Caki2 (cell line): Measurements from ENCODE around the gene KRTAP4-12. TPM values are rescaled to one million over a fixed set of nuclear protein-coding genes. Genes with fewer than 3 reads are reported as not detected.
"Not testable (repeated sequence)": the region's sequence is repeated elsewhere in the genome, so short reads cannot be mapped to it uniquely, and the experiment has no call there.

ENCODE experiments used
- DNase-seq: peaks from one replicate; pipeline ENCODE4 v3.0.0-alpha.2; 2015; ENCODE audit warnings: low read depth
- in situ Hi-C: cut with HindIII; loops from 2 replicates; pipeline ENCODE4 v1.10.0; 2016; ENCODE audit warnings: low sequenced_read_pairs, low pct_unique_long_range_greater_than_20kb, mixed read lengths
- total RNA-seq: library from RNA; depleted of rRNA; stranded (reverse); fragments of >200 nt; shearing (Covaris generic); gene quantifications from 2 replicates; pipeline ENCODE4 v1.2.3, GENCODE V29; 2014; ENCODE audit warnings: low replicate concordance; rRNA removed

KRTAP4-12 gene
- total RNA-seq = not detected in 2 replicates

DNA sequence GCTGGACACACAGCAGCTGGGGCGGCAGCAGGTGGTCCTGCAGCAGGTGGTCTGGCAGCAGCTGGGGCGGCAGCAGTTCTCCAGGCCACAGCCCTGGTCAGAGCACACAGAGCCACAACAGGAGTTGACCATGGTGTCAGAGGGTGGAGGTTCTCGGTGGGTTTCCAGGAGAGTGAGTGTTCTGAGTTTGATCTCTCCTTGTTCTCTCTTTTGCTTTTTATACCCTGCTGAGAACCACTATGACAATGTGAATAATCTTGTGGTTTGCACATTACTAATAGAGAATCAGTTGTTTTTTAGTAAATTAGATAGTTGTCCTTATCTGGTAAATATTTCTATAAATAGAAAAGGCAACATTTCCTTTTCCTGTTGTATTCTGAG, at the start of gene KRTAP4-12:
TSS of gene KRTAP4-12 (minus strand) at position 192 of the 381 bp plus-strand sequence. CDS start at position 132, 60 bp downstream.
- in situ Hi-C loops, DNase-seq: not testable (repeated sequence)

DNA sequence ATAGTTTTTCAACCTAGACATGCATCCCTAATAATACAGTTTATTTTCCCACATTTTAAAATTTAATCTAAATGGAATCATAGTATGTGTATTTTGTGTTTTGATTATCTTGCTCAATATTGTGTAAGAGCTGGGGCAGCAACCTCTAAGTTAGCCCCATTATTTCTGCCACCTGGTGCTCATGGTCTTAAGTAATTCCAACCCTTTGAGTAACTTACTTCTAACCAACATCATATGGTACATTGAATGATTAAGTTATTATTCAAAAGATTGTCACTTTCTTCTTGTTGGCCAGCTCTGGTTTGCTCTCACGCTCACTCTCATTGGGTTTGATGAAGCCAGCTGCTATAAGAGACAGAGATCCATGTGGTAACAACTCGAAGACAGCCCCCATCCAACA, 47.9 kb upstream of the KRTAP4-12 start:
- in situ Hi-C loops = no loop called here
- DNase-seq = no peak

DNA sequence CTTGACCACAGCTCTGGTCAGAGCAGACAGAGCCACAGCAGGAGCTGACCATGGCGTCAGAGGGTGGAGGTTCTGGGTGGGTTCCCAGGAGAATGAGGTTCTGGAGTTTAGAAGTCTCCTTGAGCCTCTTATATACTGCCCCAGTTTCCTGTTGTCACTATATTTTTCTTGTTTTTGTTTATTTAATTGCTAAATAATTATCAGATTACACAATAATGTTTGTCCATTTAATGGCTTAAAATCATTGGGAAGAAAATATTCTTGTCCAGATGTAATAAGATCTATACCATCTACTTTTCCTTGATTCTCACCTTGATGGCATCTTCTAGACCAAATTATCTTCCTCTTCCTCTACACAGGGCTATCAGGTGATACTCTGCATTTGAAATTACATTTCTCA, 44.1 kb upstream of the KRTAP4-12 start, which contains the start of gene KRTAP4-3:
TSS of gene KRTAP4-3 (minus strand) at position 101 of the 400 bp plus-strand sequence. CDS start at position 52, 49 bp downstream.
- DNase-seq = no peak
- in situ Hi-C loops = no loop called here

DNA sequence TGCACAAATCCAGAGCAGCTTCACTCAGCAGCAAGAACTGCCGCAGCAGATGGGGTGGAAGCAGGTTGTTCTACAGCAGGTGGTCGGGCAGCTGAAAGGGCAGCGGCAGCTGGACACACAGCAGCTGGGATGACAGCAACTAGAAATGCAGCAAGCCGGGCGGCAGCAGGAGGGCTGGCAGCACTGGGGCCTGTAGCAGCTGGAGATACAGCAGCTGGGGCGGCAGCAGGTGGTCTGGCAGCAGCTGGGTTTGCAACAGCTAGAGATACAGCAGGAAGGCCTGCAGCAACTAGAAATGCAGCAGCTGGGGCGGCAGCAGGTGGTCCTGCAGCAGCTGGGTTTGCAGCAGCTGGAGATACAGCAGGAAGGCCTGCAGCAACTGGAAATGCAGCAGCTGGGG, 43.6 kb upstream of the KRTAP4-12 start:
- DNase-seq = no peak
- in situ Hi-C loops = no loop called here

DNA sequence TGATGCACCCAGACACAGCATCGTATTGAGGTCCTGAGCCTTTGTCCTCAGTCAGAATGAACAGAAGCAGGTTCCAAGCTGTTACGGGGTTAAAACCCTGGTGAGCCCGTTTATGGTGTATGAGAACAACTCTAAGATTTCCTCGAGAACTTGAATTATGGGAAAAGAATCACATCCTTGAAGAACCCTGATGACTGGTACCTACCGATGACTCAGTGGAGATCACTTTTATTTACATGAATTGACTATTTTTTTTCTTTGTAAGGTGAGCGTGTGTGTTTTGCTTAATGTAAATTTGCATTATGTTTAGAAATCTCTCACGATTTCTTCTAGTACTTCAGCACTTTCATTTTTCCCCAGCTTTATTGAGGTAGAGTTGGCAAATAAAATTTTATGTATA, 39.8 kb upstream of the KRTAP4-12 start:
- in situ Hi-C loops = no loop called here
- no peak for DNase-seq

DNA sequence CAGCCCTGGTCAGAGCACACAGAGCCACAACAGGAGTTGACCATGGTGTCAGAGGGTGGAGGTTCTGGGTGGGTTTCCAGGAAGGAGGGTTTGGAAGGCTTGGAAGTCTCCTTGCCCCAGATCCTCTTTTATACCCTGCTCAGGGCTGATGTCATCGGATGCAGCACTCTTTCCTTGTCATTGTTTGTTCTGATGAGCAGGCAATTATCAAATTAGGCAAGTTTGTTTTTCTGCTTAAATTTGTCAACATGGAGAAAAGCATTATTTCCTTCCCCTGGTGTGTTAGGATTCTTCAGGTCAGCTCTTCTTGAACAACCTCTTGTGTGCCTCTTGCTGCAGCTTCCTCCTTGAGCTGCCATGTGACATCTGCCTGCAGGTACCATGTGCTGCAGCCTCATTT, 36.7 kb upstream of the KRTAP4-12 start, which contains the start of gene KRTAP4-4:
TSS of gene KRTAP4-4 (minus strand) at position 101 of the 400 bp plus-strand sequence. CDS start at position 44, 57 bp downstream.
- DNase-seq = no peak
- in situ Hi-C loops = no loop called here

DNA sequence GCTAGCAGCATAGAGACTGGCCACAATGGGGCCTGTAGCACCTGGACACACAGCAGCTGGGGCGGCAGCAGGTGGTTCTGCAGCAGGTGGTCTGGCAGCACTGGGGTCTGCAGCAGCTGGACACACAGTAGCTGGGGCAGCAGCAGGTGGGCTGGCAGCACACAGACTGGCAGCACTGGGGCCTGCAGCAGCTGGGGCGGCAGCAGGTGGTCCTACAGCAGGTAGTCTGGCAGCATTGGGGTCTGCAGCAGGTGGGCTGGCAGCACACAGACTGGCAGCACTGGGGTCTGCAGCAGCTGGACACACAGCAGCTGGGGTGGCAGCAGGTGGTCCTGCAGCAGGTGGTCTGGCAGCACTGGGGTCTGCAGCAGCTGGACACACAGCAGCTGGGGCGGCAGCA, 36.2 kb upstream of the KRTAP4-12 start:
- in situ Hi-C loops, DNase-seq: not testable (repeated sequence)

DNA sequence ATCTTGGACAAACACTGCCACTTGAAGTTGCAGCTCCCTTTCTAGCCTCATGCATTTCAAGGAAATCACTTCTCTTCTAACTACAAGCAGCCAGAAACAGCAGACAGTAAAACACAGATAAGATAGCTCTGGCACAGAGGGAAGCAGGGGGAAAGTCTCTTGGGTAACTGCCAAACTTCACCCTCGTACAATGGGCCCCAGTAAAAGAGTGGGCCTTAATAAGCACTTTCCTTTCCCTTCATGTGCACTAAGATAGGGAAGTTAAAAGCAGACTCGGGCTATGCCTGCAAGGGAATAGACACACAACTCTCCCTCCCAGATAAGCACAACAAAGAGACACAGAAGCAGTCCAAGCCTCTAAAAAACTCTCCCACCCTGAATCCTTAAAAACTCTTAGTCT, 29.9 kb upstream of the KRTAP4-12 start:
- in situ Hi-C loops = no loop called here
- no peak for DNase-seq

DNA sequence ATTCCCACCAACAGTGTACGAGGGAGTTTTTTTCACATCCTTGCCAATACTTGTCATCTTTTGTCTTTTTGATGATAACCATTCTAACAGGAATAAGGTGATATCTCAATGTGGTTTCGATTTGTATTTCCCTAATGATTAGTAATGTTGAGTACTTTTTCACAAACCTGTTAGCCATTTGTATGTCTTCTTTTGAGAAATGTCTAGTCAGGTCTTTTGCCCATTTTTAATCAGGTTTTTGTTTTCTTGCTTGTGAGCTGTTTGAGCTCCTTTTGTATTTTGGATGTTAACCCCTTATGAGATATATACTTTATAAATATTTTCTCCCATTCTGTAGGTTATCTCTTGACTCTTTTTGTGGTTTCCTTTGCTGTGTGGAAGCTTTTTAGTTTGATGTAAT, 27.5 kb upstream of the KRTAP4-12 start:
- no peak for DNase-seq
- in situ Hi-C loops = no loop called here

DNA sequence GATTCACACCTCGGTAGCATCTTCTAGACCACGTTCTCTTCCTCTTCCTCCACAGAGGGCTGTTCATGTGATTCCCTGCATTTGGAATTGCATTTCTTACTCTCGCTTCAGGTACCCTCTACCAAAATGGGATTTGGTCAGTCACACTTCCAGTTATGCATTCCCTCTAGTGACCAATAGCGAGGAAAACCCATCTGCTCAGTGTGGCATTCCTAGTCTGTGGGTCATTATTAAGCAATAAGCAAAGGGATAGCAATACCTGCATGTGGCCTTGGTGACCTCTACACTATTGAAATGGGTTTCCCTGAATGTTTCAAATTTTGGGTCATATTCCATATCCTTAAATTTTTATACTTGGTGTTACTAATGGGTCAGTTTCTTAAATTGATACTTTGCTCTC, 26.0 kb upstream of the KRTAP4-12 start:
- DNase-seq = no peak
- in situ Hi-C loops = no loop called here

DNA sequence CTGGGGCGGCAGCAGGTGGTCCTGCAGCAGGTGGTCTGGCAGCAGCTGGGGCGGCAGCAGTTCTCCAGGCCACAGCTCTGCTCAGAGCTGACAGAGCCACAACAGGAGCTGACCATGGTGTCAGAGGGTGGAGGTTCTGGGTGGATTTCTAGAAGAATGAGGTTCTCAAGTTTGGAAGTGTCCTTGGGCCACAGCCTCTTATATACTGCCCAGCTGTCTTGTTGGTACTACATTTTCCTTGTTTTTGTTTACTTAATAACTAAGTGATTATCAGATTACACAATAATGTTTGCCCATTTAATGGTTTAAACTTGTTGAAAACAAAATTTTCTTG, 25.6 kb upstream of the KRTAP4-12 start, which contains the start of gene KRTAP4-5:
TSS of gene KRTAP4-5 (minus strand) at position 174 of the 334 bp plus-strand sequence. CDS start at position 116, 58 bp downstream.
- in situ Hi-C loops = no loop called here

DNA sequence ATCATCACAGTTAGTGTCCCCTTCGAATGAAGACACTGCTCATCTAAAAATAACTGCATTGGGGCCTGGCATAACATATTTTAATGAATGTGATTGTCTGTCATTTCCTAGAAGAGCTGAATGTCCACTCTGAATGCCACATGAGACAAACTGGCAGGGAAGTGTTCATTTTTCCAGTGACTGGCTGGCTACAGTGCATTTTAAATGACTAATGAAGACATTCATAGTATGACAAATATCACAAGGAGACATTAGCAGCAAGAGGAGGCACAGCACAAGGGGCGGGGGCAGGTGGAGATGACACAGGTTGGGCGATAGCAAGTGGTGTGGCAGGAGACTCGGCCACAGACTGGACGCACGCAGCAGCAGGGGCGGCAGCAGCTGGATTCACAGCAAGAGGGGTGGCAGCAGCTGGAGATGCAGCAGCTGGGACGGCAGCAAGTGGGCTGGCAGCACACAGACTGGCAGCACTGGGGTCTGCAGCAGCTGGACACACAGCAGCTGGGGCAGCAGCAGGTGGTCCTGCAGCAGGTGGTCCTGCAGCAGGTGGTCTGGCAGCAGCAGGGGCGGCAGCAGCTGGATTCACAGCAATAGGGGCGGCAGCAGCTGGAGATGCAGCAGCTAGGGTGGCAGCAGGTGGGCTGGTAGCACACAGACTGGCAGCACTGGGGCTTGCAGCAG, 25.1 kb upstream of the KRTAP4-12 start:
- DNase-seq, in situ Hi-C loops: not testable (repeated sequence)

More for the DNA sequence above, 25.6 kb upstream of the KRTAP4-12 start, which contains the start of gene KRTAP4-5:
- no peak for DNase-seq

DNA sequence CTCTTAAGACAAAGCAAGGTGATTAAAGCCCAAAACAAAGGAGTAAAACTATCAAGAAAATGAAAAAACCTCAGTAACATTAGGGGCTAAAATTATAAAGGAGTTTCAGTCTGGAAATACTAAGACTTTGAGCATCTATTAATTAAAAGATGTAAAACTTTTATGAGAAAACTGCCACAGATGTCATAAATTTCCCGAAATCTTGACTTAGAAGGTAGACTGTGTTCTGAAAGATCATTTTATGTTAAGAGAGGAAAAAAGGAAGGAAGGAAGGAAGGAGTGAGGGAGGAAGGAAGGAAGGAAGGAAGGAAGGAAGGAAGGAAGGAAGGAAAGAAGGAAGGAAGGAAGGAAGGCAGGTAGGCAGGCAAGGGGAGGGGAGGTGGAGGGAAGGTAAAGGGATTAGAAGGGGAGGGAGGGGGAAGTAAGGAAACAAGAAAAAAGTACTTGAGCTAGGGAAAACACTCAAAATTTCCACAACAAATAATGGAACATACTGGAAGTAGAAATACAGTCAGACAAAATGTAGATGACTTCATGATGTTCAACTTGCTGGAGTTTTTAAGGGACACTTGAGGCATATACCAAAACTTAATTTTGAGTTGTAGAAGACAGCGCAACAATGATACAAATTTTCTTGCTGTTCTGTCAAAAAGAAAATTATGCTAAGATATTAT, 23.7 kb upstream of the KRTAP4-12 start:
- no peak for DNase-seq
- in situ Hi-C loops = no loop called here

DNA sequence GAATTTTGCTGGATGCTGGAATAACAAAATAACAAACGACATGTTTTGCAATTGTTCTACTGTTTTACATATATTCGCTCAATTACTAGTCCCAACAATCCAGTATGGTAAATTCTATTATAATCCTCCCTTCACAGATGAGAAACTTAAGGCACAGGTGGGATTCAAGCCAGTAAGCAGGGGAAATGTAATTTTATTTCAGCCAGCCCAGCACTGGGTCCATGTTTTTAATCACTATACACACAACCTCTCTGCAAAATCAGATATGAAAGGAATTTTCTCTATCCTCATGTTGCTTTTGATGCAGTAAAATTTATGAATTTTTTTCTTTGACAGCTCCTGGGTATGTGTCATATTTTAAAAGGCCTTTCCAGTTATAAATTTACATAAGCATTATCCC, 21.3 kb upstream of the KRTAP4-12 start:
- in situ Hi-C loops = no loop called here
- DNase-seq = no peak

DNA sequence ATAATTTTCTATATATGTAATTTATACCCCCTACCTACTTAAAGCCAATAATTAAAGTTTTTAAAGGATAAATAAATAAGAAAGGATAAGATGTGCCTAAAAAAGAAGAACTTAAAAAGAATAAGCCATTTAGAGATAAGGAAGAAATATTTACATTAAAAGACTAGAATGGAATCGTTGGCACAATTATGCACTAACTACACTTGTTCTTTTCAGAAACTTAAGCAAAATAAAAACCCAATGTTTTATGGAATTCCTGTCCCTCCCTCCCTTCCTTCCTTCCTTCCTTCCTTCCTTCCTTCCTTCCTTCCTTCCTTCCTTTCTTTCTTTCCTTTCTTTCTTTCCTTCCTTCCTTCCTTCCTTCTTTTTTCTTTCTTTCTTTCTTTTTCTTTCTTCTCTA, 20.9 kb upstream of the KRTAP4-12 start:
- in situ Hi-C loops = no loop called here
- no peak for DNase-seq

DNA sequence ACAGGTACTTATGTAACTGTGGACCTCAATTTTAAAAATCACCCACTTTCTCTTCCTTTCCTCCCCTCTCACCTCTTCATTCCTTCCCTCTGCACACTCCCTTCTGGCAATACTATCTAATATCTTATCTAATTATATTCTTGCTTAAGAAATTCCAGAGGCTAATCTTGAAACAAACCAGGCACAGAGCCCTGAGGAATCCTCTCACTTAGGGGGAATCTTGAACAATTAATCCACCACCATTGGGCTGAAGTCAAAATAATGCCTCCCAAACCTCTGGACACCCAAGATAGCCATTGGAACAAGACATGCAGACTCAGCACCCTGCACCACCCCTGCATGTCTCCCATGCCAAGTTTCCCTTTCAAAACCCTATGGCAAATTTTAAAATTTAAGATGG, 17.4 kb upstream of the KRTAP4-12 start:
- in situ Hi-C loops = no loop called here
- DNase-seq = no peak

DNA sequence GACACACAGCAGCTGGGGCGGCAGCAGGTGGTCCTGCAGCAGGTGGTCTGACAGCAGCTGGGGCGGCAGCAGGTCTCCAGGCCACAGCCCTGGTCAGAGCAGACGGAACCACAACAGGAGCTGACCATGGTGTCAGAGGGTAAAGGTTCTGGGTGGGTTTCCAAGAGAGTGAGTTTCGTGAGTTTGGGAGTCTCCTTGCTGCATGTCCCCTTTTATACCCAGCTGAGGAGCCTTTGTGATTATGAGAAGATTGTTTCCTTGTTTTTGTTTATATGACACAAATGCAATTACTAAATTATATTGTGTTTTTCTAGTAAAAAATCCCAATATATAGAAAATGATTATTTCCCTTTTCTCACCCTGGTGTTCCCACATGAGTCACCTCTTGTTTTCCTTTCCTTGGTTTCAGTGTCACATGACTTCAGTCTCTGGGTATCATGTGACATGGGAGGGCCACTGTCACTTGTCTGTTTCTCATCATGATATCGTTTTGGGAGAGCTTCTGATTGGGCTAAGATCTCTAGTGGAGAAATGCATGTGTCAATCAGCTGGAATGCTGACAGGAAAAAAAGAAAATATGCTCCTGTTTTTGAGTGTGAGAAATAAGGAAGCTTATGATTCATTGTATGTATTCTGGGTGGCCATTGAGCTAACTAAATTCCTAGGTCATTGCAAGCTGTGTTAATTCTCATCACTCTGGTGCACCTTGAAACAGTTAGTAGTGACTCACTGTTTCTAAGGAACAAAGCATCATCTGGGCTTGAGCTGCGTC, 16.6 kb upstream of the KRTAP4-12 start, which contains the start of gene KRTAP4-6:
TSS of gene KRTAP4-6 (minus strand) at position 185 of the 772 bp plus-strand sequence. CDS start at position 128, 57 bp downstream.
- in situ Hi-C loops = no loop called here
- peak; percentile 75 for DNase-seq

DNA sequence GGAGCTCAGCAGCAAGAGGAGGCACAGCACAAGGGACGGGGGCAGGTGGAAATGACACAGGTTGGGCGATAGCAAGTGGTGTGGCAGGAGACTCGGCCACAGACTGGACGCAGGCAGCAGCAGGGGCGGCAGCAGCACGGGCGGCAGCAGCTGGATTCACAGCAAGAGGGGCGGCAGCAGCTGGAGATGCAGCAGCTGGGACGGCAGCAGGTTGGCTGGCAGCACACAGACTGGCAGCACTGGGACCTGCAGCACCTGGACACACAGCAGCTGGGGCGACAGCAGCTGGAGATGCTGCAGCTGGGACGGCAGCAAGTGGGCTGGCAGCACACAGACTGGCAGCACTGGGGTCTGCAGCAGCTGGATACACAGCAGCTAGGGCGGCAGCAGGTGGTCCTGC, 15.9 kb upstream of the KRTAP4-12 start:
- in situ Hi-C loops, DNase-seq: not testable (repeated sequence)
